ENCODE results near the gene ABCA2. TPM values are rescaled to one million over a fixed set of nuclear protein-coding genes. Genes with fewer than 3 reads are reported as not detected.
"Not testable (repeated sequence)": the region's sequence is repeated elsewhere in the genome, so short reads cannot be mapped to it uniquely, and the experiment has no call there.

Gene ABCA2
- total RNA-seq, 2 experiments from 2014 or later = 4.1 to 4.7 TPM

DNA sequence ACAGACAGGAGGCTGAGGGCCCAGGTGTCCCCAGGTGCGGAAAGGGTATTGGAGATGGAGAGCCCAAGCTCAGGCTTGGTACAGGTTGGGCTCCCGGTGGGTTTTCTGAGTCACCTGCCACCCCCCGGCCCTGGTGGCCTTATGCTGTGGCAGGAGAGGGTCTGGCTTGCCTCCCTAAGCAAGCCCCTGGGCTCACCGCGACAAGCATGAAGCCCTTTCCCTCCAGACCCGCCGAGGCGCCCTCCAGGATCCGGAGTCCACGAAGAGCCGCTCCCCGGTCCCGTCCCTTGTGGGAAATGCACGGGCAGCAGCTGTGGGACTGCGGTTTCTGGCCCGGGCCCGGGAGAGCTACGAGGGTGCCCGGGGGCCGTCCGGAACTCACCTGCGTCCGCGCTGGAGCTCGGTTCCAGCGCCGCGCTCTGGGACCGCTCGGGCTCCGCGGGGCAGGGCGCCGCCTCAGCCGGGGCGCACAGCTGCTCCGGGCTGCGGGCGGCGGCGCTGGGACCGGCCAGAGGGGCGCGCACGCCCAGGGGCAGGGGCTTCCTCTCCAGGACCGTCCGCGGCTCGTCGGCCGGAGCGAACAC is 41.6 kb upstream of the ABCA2 start:
- peak overlapping the region; percentile 56 for H3K4me3 Mint-ChIP-seq
- no peaks in the 10 kb centered on the region for H3K9me3 Mint-ChIP-seq
- no peak for DNase-seq
- peaks cover 3% of the 10 kb centered on the region for H3K27me3 Mint-ChIP-seq (ENCODE audit: low read depth)
- intact Hi-C loops (cut with micrococcal nuclease) = loop anchor here (1.0 to 5.0 kb wide), 3 partner anchors 17 to 42 kb away; partner anchors contain the start of genes ABCA2 and MAN1B1
- CTCF ChIA-PET = interaction anchor here (0.9 to 9.0 kb wide), 12 partner anchors 10 to 157 kb away, joined by 3 to 66 read pairs (median 10); partner anchors contain the start of genes ABCA2, DPP7, MAN1B1 and NPDC1
- peaks cover 9% of the 10 kb centered on the region for H3K4me1 Mint-ChIP-seq (ENCODE audit: low read depth)
- no peaks in the 10 kb centered on the region for H3K36me3 Mint-ChIP-seq (ENCODE audit: low read depth)
- no peak overlapping the region for H3K27ac Mint-ChIP-seq

GRCh38 chr9:137068539-137069507 is 40.8 kb upstream of the ABCA2 start:
- CTCF ChIA-PET = interaction anchor here (0.6 to 9.0 kb wide), 19 partner anchors 8 to 227 kb away, joined by 3 to 66 read pairs (median 5); partner anchors contain the start of genes ABCA2, AJM1, CYSRT1 and DPP7
- H3K4me1 Mint-ChIP-seq (ENCODE audit: low read depth) = peaks cover 11% of the 10 kb centered on the region

GRCh38 chr9:137067860-137068538 is 40.0 kb upstream of the ABCA2 start:
- CTCF ChIA-PET = interaction anchor here (0.6 to 9.0 kb wide), 22 partner anchors 9 to 484 kb away, joined by 3 to 66 read pairs (median 5); partner anchors contain the start of genes ABCA2, AJM1, CYSRT1 and DPP7
- peaks cover 3% of the 10 kb centered on the region for H3K27me3 Mint-ChIP-seq (ENCODE audit: low read depth)
- H3K27ac Mint-ChIP-seq = no peak overlapping the region
- no peaks in the 10 kb centered on the region for H3K9me3 Mint-ChIP-seq
- peaks cover 11% of the 10 kb centered on the region for H3K4me1 Mint-ChIP-seq (ENCODE audit: low read depth)
- intact Hi-C loops (cut with micrococcal nuclease) = loop anchor here (1.0 to 5.0 kb wide), 2 partner anchors 22 to 41 kb away; partner anchors contain the start of genes ABCA2 and NPDC1
- DNase-seq = peak; percentile 88
- H3K4me3 Mint-ChIP-seq = no peak overlapping the region
- H3K36me3 Mint-ChIP-seq (ENCODE audit: low read depth) = no peaks in the 10 kb centered on the region

More at GRCh38 chr9:137068539-137069507, 40.8 kb upstream of the ABCA2 start:
- H3K9me3 Mint-ChIP-seq = no peaks in the 10 kb centered on the region
- H3K27me3 Mint-ChIP-seq (ENCODE audit: low read depth) = peaks cover 3% of the 10 kb centered on the region
- peak overlapping the region; percentile 56 for H3K4me3 Mint-ChIP-seq
- intact Hi-C loops (cut with micrococcal nuclease) = loop anchor here (5.0 kb wide), 1 partner anchor 42 kb away; the partner anchor contains the start of gene ABCA2
- H3K27ac Mint-ChIP-seq = no peak overlapping the region
- H3K36me3 Mint-ChIP-seq (ENCODE audit: low read depth) = no peaks in the 10 kb centered on the region
- DNase-seq = no peak

DNA sequence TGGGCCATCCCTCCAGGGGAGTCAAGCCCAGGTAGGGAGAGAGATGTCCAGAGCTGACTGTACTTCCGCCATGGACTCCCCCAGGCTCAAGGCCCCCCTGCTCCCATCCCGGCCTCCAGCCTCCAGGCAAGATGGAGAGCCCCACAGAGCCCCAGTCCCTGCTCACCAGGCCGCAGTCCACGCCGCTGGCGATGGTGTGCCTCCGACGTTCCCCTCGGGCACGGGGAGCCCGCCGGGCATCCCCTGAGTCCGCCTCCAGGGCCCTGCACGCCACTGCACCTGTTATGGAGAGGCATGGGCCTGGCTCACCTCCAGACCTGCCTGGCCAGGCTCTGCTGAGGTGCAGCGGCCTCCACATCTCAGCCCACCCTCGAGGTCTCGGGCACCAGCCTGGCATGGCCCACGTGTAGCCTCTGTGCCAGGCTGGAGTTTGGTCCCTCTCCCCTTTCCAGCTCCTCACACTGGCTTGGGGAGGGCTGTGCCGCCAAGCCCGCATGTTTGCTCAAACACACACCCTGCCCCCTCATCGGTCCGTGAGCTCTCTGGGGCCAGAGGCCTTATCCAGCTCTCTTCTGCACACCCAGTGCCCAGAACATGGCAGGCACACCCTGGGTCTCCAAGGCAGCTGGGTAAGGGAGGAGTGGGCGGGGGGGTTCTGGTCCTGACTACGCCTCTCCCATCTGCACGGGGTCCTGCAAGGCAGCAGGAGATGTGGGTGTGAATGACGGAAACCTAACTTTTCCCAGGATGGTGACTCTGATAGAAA is 38.2 kb upstream of the ABCA2 start:
- H3K27me3 Mint-ChIP-seq (ENCODE audit: low read depth) = peaks cover 3% of the 10 kb centered on the region
- H3K36me3 Mint-ChIP-seq (ENCODE audit: low read depth) = no peaks in the 10 kb centered on the region
- CTCF ChIA-PET = interaction anchor here (0.6 to 9.0 kb wide), 10 partner anchors 9 to 335 kb away, joined by 3 to 66 read pairs (median 9); partner anchors contain the start of genes ABCA2, MAN1B1, NPDC1 and UAP1L1
- no peak overlapping the region for H3K27ac Mint-ChIP-seq
- DNase-seq = no peak
- no peak overlapping the region for H3K4me3 Mint-ChIP-seq
- intact Hi-C loops (cut with micrococcal nuclease) = loop anchor here (5.0 kb wide), 1 partner anchor 39 kb away; the partner anchor contains the start of gene ABCA2
- H3K9me3 Mint-ChIP-seq = no peaks in the 10 kb centered on the region
- peaks cover 11% of the 10 kb centered on the region for H3K4me1 Mint-ChIP-seq (ENCODE audit: low read depth)

- peaks cover 7% of the 10 kb centered on the region for H3K4me1 Mint-ChIP-seq (ENCODE audit: low read depth)
- CTCF ChIA-PET = interaction anchor here (0.6 to 9.0 kb wide), 9 partner anchors 8 to 195 kb away, joined by 3 to 66 read pairs (median 13); partner anchors contain the start of genes ABCA2, MAN1B1, NPDC1 and UAP1L1
- no peaks in the 10 kb centered on the region for H3K36me3 Mint-ChIP-seq (ENCODE audit: low read depth)
- no peak overlapping the region for H3K4me3 Mint-ChIP-seq
- no peak for DNase-seq
- peaks cover 3% of the 10 kb centered on the region for H3K27me3 Mint-ChIP-seq (ENCODE audit: low read depth)
- no peak overlapping the region for H3K27ac Mint-ChIP-seq
- no peaks in the 10 kb centered on the region for H3K9me3 Mint-ChIP-seq
- intact Hi-C loops (cut with micrococcal nuclease) = loop anchor here (5.0 kb wide), 1 partner anchor 38 kb away; the partner anchor contains the start of gene ABCA2
Observed at GRCh38 chr9:137065336-137065967, 37.4 kb upstream of the ABCA2 start.

- intact Hi-C loops (cut with micrococcal nuclease) = loop anchor here (5.0 kb wide), 1 partner anchor 38 kb away; the partner anchor contains the start of gene ABCA2
- Mint-ChIP-seq H3K9me3 (no peaks in the 10 kb centered on the region), H3K27ac (no peak overlapping the region), H3K36me3 (ENCODE audit: low read depth) (no peaks in the 10 kb centered on the region), H3K4me3 (no peak overlapping the region), H3K27me3 (ENCODE audit: low read depth) (peaks cover 3% of the 10 kb centered on the region), H3K4me1 (ENCODE audit: low read depth) (peaks cover 7% of the 10 kb centered on the region)
- CTCF ChIA-PET = interaction anchor here (0.6 to 9.0 kb wide), 5 partner anchors 12 to 36 kb away, joined by 5 to 66 read pairs (median 34); partner anchors contain the start of genes ABCA2 and NPDC1
- DNase-seq = no peak
Observed at GRCh38 chr9:137064880-137065164, 36.8 kb upstream of the ABCA2 start.

DNA sequence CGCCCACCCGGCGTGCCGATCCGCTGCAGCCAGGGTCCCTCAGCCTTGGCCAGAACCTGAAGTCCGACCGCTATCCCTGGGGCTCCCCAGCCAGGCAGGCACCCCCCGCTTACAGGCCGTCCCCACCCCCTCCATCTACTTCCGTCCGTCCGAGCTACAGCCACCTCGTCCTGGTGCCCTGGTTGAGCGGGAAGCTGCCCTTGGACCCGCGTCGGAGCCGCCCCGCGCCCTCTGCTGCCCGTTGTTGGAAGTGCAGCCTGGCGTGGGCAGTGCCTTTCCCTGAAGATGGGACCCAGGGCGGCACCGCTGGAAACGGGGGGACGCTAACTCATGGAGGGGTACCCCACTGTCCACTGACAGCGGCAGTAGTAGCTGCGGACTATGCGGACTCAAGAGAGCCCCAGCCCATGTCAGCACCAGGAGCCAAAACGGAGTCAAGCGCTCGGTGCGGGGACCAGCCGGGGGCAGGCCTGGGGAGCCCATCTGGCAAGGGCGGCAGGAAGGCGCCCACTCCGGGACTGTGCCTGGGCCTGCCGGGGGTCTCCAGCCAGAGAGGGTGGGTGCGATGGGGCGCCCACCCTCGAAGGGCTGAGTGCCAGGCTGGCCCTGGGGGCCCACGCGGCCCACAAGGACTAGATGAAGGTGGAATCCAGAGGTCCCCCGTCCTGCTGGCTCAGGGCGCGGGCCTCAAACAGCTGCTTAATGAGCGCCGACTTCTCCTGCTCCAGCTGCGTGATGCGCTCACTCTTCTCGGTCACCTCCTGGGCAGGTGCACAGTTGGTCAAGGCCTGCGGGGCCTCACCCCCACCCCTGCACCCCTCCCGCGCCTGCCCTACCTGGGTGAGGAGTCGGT is 36.2 kb upstream of the ABCA2 start:
- Mint-ChIP-seq H3K27ac (no peak overlapping the region), H3K4me1 (ENCODE audit: low read depth) (peaks cover 7% of the 10 kb centered on the region), H3K4me3 (no peak overlapping the region), H3K36me3 (ENCODE audit: low read depth) (no peaks in the 10 kb centered on the region), H3K27me3 (ENCODE audit: low read depth) (peaks cover 3% of the 10 kb centered on the region), H3K9me3 (no peaks in the 10 kb centered on the region)
- intact Hi-C loops (cut with micrococcal nuclease) = no loop called here
- peak; percentile 61 for DNase-seq
- CTCF ChIA-PET = interaction anchor here (0.7 to 9.0 kb wide), 12 partner anchors 8 to 276 kb away, joined by 3 to 66 read pairs (median 5); partner anchors contain the start of genes ABCA2 and NPDC1

DNA sequence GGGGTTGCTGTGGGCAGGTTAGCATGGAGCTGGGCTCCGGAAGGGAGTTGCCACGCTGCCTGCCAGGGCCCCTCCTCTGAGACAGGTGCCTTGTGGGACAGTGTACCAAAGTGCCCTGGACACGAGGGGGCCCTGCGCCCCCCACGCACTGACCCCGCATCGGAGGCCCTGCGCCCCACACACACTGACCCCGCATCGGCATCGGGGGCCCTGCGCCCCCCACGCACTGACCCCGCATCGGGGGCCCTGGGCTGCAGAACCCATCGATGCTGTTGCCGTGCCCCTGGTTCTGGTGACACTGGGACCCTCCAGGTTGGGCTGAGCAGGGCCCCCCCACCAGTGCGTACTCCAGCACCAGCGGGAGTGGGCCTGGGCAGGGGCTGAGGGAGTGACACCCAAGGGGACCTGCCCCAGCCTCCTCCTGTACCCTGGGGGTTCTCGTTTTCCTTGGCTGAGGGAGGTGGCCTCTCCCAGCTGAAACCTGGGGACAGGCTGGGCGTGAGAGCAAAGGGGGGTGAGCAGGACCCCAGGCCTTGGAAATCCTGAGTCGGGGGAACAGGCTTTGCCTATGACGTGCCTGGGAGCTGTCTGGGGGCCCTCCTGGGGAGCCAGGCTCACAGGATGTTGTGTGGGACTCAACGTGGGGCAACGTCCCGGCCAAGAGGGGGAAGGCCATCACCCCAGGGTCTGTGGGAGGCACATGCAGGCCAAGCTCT is 35.4 kb upstream of the ABCA2 start:
- no peaks in the 10 kb centered on the region for H3K36me3 Mint-ChIP-seq (ENCODE audit: low read depth)
- DNase-seq = no peak
- CTCF ChIA-PET = interaction anchor here (0.7 to 9.0 kb wide), 12 partner anchors 7 to 275 kb away, joined by 3 to 66 read pairs (median 5); partner anchors contain the start of genes ABCA2 and NPDC1
- H3K4me1 Mint-ChIP-seq (ENCODE audit: low read depth) = peaks cover 7% of the 10 kb centered on the region
- no peak overlapping the region for H3K27ac Mint-ChIP-seq
- peaks cover 3% of the 10 kb centered on the region for H3K27me3 Mint-ChIP-seq (ENCODE audit: low read depth)
- intact Hi-C loops (cut with micrococcal nuclease) = no loop called here
- no peak overlapping the region for H3K4me3 Mint-ChIP-seq
- no peaks in the 10 kb centered on the region for H3K9me3 Mint-ChIP-seq

DNA sequence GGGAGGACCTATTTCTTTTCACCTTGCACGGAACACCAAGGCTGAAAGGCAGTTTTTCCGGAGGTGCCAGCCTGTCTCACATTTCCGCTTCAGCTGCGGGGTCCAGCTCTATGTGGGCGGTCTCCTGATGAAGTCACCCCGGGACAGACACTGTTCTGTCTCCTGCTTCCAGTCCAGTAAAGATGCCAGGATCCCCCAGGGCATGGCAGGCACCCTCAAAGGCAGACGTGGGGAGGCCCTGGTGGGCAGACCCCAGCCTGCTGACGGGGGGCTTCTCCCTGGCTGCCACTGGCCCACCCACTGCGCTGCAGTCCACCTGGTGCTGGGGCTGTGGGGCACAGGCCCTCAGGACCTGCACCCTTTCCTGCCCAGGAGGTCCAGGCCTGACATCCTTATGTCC is 34.8 kb upstream of the ABCA2 start:
- H3K9me3 Mint-ChIP-seq = not testable (repeated sequence)

More for the DNA sequence above, 34.8 kb upstream of the ABCA2 start:
- H3K27me3 Mint-ChIP-seq (ENCODE audit: low read depth); H3K36me3 Mint-ChIP-seq (ENCODE audit: low read depth); DNase-seq; H3K4me3 Mint-ChIP-seq; H3K27ac Mint-ChIP-seq; intact Hi-C loops (cut with micrococcal nuclease); H3K4me1 Mint-ChIP-seq (ENCODE audit: low read depth): not testable (repeated sequence)
- CTCF ChIA-PET = interaction anchor here (1.2 to 3.0 kb wide), 5 partner anchors 10 to 275 kb away, joined by 3 to 34 read pairs (median 5); partner anchors contain the start of gene NPDC1
